ENCODE data around the gene TXNDC16. TPM values are rescaled to one million over a fixed set of nuclear protein-coding genes. Genes with fewer than 3 reads are reported as not detected.

The TXNDC16 gene
- total RNA-seq, 2 donors from 2014 or later, result 5.0 to 9.9 TPM

DNA sequence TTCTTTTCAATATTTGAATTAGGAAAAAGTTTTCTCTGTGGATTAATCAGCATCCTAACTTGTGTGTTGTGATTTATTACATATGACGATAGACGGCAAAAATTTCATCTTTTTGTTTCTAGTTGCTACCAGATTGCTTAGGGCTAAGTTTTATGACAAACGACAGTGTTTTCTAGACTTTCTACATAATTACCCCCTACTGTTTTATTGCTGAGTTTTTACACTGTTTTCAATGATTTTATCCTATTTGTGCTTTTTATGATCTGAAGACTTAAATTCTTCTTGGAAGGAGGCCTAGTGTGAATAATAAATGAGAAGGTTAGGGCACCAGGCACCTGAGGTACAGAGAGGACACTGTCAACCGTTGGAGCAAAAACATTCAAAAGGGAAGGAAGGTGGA is 88.1 kb downstream of the TXNDC16 start:
- no peak for DNase-seq (ENCODE audit: low spot score)
- intact Hi-C loops (cut with DNase I), result no loop called here

DNA sequence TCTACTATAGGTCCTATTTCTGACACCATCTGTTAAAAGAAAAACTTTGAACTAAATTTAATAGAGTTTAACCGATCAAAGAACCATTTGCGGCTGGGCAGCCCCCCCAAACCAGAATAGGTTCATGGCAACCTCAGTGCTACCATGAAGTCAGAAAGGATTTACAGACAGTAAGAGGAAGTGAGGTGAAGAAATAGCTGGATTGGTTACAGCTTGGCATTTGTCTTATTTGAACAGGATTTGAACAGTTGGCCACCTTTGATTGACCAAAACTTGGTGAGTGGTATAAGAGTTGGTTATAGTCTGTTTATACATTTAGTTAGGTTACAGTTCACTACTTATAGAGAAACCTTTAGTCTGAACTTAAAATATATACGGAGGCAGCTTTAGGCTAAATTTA is 88.9 kb downstream of the TXNDC16 start:
- intact Hi-C loops (cut with DNase I), result no loop called here
- DNase-seq (ENCODE audit: low spot score), result no peak

DNA sequence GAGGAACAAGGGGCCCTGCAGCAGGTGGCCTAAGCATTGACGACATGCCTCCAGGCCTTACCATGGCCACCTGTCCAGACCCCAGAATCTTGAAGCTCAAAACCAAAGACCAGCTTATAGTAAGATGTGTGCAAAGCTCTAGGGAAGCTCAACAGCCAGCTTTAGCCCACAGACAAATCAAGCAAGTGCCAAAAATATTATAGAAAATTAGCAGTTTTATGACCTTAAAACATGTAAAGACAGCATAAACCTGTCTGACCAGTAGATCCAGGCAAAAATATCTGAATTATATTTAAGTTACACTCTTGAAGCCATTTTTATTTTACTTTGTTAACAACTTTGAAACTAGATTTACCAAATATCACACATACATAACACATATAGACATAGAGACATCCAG is 90.6 kb downstream of the TXNDC16 start:
- DNase-seq (ENCODE audit: low spot score), result no peak
- intact Hi-C loops (cut with DNase I), result no loop called here

DNA sequence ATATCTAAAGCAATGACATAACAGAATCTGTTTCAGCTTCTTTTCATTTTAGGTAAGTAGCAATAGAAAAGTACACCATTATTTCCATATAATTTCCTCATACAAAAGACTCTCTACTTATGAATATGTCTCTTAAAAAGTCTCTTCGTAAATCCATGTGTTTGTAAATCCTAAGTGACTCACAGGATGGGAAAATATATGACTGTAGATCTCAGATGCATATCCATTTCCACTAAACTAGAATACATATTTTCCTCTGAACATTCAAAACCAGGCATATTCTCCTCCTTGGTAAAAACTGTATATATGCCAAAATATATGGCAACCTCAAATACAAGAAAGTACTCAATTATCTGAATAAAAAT is 93.6 kb downstream of the TXNDC16 start:
- DNase-seq (ENCODE audit: low spot score), result no peak
- intact Hi-C loops (cut with DNase I), result no loop called here

DNA sequence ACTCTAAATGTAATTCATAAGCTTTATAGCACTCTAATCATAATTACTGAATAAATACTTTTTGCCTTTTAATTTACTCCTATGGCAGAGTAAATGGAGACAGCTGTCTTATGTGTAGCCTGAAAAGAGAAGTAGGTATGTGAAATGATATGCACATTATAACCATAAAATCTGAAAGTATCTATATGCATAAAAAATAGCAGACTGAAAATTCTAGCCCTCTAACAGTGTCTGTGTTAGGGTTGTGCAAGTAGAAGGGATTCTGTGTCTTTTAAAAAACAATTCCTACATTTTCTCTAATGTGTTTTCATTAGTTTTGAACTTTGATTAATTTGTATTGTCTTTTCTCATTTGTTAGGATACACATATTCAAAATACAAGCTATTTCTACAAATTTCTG is 94.9 kb downstream of the TXNDC16 start:
- DNase-seq (ENCODE audit: low spot score), result no peak
- intact Hi-C loops (cut with DNase I), result no loop called here

DNA sequence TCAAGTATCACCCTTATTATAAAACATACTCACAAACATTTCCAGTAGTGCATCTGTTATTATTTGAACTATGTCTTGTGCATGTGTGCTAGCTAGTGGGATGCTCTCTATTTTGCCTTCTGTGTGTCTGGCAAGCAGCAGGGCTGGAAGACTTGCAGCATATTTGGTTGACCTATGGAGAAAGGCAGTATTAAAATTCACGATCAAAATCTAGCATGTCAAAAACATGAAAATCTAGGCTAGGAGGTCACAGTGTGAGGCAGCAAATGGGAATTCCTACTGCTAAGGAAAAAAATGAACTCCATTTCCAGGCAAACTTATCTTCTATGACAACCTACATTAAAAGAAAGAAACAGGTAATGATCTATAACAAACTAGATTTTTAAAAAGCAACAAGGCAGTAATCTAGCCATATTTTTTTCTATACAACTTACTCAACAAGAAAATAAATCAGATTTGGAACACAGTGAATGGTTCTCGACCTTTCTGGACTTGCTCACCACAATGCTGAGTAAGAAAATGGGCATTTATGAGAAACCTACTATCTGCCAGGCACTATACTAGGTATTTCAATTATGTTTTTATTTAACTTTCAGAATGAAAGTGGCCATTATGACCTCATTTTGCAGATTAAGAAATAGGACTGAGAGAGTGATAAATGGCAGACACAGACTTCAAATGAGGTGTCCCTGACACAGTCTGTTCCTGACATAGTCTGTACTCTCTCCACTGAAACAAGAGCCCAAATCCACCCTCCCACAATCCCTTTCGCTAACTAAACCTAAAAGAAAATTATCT is 96.8 kb downstream of the TXNDC16 start:
- intact Hi-C loops (cut with DNase I), result no loop called here
- DNase-seq (ENCODE audit: low spot score), result no peak

DNA sequence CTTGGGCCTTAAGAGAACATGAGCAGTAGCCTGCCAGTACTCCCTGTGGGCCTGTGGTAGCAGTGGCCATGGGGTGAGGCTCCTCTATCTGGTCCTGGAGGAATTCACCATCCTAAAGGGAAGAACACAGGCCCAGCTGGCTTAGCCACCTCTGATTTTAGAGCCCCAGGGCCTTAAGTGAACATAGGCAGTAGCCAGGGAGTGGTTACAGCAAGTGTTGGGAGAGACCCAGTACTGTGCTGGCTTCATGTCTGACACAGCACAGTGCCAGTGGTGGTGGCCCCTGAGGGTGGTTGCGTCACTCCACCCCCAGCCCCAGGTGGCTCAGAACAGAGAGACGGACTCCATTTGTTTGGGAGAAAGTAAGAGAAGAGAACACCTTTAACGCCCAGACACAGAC is 105.1 kb downstream of the TXNDC16 start:
- DNase-seq (ENCODE audit: low spot score), result no peak
- intact Hi-C loops (cut with DNase I), result no loop called here

DNA sequence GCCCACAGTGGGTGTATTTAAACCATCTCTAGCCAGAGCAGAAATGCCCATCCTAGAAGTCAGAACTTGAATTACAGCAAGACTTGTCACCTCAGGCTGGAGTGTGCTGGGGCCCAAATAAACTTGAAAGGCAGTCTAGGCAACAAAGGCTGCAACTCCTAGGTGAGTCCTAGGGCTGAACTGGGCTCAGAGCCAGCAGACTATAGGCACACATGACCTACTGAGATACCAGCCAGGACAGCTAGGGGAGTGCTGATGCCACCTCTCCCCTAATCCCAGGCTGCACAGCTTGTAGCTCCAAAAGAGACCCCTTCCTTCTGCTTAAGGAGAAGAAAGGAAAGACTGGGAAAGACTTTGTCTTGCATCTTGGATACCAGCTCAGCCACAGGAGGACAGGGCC is 106.0 kb downstream of the TXNDC16 start:
- intact Hi-C loops (cut with DNase I), result no loop called here
- no peak for DNase-seq (ENCODE audit: low spot score)

DNA sequence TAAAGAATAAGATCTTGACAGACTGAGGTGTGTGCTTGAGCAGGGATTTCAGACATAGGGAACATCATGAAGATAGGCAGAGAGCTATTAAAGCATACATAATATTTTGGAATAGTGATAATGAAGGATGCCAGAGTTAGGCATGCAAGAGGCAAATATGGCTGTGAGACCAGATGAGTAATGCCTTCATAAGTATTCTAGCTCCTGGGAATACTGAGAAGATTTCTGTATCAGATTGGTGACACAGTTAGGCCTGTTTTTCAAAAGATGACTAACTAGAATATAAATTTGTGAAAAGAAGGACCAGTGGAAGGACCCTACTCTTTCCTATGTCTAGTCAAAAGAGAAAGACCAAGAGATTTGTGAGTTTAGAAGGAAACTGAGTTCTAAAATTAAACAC is 108.8 kb downstream of the TXNDC16 start:
- intact Hi-C loops (cut with DNase I), result no loop called here
- no peak for DNase-seq (ENCODE audit: low spot score)

DNA sequence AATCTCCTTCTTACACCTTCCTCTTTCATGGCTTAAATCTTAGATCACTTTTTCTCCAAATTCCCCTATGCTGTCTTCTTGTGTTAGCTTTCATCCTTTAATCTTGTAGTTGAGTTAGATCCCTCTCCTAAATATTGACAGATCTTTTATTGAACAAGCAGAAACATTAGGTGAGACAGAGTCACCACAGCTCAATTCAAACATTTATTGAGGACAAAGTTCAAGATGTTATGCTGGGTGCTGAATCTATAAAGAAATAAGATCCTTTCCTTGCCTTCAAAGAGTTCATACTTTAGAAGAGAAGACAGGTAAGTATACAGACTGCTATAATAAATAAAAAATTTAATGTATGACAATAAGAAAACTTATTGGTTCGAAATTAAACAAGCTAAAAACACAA is 109.7 kb downstream of the TXNDC16 start:
- intact Hi-C loops (cut with DNase I), result no loop called here
- DNase-seq (ENCODE audit: low spot score), result no peak

DNA sequence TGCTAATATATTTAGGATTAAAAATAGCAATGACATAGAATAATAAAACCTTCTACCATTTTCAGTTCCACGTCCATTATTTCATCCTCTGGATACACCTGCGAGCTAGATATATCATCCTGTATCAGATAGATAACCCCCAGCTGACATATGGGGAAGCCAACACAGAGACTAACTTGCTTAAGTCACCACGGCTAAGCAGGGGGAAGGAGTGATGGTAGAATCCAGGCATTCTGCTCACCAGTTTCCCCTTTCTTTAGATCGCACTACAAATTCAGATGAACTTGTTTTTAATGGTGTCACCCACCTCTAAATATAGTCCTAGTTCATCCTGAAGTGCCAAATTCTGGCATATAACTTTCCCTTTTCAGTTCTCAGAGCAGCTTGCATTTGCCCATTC is 110.1 kb downstream of the TXNDC16 start:
- intact Hi-C loops (cut with DNase I), result no loop called here
- no peak for DNase-seq (ENCODE audit: low spot score)

DNA sequence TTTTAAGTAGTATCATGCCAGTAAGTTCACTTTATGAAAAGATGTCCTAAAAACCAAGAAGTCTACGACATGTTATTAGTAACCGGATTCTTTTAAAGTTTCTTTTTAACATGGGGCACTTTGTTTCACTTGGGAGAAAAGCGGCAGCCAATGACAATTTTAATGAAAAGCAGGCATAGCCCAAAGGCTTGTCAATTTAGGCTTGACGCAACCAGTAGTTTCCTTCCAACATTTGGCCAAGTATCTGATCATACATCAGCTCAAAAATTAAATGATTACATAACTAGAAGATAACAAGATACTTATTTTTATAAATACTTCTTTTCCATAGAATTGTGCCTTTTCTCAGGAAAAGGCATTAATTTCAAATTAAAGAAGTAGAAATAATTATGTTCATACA is 112.8 kb downstream of the TXNDC16 start:
- no peak for DNase-seq (ENCODE audit: low spot score)
- intact Hi-C loops (cut with DNase I), result no loop called here

DNA sequence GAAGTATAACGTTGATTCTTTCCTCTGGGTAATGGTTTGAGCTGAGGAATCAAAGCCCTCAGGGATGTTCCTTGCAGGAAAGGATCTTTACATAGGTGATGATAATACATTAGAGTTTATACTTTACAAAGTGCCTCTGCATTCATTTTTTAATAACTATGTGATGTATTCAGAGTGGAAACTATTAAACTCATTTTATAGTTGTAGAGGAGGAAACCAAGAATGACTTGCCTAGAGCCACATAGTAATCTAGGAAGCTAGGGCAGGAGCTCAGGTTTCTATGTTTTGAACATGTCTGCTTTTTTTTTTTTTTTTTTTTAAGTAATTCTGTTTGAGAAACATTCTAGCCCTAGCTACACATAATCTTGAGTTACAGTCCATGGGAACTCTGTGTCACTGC is 117.3 kb downstream of the TXNDC16 start:
- DNase-seq (ENCODE audit: low spot score), result no peak
- intact Hi-C loops (cut with DNase I), result no loop called here

DNA sequence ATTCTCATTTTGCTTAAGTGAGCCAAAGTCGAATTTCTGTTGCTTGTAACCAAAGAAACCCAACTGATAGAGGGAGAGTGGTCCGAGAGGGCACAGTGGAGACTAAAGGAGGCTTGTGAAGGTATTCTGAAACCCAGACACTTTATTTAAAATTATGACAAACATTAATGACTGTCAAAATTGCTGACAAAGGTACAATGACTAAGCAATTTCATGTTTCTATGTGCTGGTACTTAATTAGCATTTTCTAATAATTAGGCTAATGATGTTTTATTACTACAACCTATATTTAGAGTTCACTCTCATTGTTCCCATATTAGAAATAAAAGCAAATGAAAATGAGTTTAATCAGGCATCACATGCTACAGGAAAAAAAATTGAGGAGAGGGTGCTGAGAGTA is 121.8 kb downstream of the TXNDC16 start:
- intact Hi-C loops (cut with DNase I), result no loop called here
- DNase-seq (ENCODE audit: low spot score), result no peak

DNA sequence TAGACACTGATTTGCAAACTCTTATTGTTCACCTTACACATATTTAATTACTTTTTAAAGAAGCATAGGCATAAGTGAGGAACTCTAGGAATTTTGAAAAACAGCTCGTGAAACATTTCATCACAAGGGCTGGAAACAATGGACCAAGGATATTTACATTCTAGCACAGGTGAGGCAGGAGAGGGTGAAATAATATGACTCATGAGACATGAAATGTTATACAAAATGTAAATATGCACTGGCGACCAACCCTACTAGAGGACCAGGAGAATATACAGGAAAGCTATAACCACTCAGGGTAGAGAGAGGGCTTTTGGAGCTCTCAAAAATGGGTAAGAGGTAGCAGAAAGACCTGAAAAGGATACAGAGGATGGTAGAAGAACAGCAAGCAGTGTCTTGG is 122.9 kb downstream of the TXNDC16 start:
- no peak for DNase-seq (ENCODE audit: low spot score)
- intact Hi-C loops (cut with DNase I), result no loop called here

DNA sequence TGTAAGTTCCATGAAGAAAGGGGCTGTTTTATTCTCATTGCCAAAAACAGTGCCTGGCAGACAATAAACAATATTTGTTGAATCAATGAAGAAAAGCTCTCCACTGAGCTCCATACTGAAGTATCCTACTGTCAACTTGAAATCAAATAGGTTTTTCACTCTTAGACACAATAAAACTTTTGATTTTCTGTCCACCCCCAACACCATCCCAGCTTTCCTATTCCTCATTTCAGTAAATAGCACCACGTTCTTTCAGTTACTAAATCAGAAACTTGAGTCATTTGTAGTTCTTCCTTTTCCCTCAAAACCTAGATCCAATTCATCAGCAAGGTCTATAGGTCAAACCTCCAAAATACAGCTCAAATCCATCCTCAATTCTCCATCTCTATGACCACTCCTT is 124.8 kb downstream of the TXNDC16 start:
- intact Hi-C loops (cut with DNase I), result no loop called here

DNA sequence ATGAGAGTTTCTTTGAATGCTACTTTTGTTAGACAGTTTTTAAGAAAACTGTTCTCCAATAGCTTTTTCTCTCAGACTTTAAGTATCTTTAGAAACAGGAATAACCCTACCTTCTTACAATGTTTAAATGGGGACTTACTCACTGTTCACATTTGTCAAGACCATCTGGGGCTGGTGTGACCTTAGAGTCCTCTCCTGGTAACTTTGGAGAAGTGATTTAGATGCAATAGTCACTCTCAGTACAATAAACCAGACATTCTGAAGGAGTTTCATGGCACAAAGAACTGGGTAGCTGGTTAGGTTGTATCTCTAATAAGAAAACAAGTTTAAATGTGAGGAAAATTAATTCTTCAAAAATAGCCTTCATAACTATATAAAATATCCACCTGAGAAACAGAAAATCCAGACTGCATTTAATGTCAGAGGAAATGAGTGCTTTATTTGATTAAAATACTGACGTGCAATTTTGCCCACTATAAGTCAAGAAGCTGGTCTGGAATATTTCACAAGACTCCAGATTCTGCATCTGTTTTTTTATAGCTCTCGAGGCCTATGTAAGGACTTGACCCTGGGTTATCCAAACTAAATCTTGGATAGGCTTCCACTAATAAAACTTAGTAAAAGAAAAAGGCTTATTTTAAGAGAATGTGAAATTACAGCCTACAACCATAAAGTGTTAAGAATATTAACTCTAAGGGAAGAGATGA is 129.5 kb downstream of the TXNDC16 start:
- no peak for DNase-seq (ENCODE audit: low spot score)
- intact Hi-C loops (cut with DNase I), result no loop called here

More for the DNA sequence above, 124.8 kb downstream of the TXNDC16 start:
- no peak for DNase-seq (ENCODE audit: low spot score)

DNA sequence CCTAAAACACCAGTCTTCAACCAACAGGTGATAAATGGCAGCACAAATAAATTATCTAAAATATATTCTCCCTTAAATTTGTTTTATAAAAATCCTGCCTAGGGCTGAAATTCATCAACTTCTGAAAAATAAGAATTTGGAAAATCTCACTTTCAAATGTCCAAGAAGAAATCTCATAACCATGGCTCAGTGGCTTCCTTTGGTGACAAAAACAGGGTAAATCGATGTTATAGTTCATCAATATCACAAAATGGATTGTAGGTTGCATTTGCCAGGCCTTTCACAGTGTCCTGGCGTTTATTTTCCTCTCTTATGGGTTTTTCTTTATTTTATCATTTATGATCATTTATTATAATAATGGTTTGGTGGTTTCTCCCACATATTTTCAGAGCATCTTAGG is 135.2 kb downstream of the TXNDC16 start:
- intact Hi-C loops (cut with DNase I), result no loop called here
- DNase-seq (ENCODE audit: low spot score), result no peak

DNA sequence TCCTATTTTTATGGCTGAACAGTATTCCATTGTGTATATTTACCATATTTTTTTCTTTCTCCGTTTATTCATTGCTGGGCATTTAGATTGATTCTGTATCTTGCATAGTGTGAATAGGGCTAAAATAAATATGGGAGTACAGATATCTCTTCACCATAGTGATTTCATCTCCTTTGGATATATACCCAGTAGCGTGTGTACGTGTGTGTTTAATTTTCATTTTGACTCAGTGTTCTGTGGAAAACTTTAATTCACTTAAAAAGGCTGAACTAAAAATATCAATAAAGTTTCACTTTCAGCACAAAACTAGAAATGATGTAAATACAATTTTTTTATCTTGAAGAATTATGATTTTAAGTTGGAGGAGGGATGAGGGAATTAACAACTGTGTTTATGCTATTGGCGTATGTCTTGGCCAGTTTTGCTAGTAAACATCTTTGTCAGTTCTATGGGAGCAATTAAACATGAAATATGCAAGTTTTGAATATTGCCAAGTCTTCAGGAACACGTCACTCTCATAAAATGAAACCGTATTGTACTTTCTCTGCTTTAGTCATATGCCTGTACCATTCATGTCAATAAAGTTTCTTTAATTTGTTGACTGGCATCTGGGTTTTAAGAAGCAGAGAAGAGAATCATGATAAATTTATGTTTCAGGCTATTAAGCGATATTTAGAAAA is 138.4 kb downstream of the TXNDC16 start:
- intact Hi-C loops (cut with DNase I), result no loop called here
- DNase-seq (ENCODE audit: low spot score), result no peak

DNA sequence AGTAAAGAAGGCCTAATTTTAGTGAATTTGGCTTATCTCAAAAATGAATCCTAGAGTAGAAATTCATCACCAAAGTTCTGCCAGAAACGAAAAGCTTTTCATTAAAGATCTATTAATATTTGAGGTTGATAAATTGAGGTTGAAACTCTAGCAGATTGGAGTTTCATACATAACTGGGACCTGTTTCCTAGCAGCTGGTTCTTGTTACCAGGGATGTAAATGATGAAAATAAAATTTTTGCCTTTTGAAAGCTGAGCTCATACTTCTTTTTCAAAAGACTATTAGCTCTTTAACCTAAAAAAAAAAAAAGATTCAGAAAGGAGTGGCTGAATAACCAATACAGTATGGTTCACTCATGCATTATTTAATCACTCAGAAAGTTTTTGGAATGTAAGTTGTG is 139.9 kb downstream of the TXNDC16 start:
- no peak for DNase-seq (ENCODE audit: low spot score)
- intact Hi-C loops (cut with DNase I), result no loop called here

DNA sequence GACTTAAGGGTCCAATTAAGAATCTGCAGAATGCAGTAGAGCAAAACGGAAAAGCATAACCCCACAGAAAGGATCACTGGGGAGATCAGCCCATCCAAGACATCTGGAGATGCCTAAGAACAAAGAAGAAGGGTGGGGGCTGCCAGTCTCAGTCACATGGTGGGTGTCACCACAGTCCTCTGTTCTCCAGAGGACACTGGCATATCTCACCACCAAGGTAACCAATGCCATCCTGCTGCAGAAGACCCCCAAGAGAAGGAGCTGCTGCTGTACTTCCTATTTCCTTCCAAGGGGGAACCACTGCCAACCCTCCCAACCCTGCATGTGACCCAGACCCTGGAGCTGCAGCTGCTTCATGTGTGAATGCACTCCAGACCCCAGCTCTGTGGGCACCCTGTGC is 147.0 kb downstream of the TXNDC16 start:
- no peak for DNase-seq (ENCODE audit: low spot score)
- intact Hi-C loops (cut with DNase I), result no loop called here
